Activated CD8-positive, alpha-beta memory T cell treated with anti-CD3 and anti-CD28 coated beads, Interleukin-2, amount 50 U/mL, for 1 hour (primary cell): ENCODE measurements around the gene BLM.
"Not testable (repeated sequence)": the region's sequence is repeated elsewhere in the genome, so short reads cannot be mapped to it uniquely, and the experiment has no call there.

Experiments
- DNase-seq: peaks from one replicate; pipeline ENCODE4 v3.0.0-alpha.2; 2020; ENCODE audit errors: extremely low read depth

BLM gene

DNA sequence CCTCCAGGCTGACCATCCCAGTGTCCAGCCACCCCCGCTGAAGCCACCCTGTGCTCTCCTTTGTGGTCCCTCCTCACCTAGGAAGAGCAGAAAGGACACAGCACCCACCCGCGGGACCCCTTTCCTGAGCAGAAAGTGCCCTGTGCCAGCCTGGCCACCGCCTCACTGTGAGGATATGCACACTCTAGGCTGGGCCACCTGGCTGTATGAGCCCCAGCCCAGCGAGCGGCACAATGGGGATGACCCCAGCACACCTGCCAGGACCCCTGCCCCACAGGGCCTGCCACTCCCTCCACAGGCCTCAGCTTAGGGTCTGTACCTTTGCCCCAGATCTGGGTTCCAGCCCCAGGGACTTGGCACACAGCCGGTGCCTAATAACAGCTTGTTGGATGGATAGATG, 103.3 kb downstream of the BLM start:
- no peak for DNase-seq

DNA sequence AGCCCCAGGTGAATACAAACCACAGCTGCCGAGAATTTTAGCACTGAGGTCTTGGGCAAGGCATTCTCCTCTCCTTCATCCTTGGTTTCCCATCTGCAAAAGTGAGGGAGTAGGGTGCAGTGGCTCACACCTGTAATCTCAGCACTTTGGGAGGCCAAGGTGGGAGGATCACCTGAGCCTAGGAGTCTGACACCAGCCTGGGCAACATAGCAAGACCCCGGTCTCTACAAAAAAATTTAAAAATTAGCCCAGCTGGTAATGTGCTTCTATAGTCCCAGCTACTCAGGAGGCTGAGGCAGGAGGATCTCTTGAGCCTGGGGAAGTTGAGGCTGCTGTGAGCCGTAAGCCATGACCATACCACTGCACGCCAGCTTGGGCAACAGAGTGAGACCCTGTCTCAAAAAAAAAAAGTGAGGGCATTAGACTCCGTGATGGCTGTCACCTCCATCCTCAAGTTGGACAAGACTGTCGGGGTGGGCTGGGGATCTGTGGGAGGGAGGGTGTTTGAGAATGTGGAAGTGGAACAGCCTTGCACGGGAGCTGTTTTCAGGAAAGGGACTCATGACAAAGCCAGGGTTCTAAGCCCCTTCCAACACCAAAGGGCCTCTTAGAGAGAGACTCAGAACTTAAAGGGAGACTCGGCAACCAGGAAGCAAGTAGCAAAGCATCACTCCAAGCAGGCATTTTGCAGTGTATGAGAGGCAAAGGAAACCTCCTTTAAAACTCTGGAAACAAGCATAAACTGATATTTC, 105.2 kb downstream of the BLM start:
- no peak for DNase-seq

DNA sequence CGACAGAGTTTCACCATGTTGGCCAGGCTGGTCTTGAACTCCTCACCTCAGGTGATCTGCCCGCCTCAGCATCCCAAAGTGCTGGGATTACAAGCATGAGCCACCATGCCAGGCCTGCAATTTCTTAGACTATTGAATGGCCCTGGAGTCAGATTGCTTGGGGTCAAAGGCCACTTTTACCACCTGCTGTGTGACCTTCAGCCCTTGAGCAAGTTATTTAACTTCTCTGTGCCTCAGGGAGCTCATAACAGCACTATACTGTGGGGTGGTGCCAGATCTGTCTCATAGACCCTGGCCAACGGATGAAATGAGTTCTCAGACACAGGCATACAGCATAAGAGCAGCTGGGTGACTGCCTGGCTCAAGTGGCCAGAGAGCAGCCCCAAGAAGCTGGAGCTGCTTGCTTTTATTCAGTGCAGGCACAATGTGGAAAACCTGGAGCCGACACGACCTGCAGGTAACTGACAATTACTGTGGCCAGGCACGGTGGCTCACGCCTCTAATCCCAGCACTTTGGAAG, 106.4 kb downstream of the BLM start:
- no peak for DNase-seq

DNA sequence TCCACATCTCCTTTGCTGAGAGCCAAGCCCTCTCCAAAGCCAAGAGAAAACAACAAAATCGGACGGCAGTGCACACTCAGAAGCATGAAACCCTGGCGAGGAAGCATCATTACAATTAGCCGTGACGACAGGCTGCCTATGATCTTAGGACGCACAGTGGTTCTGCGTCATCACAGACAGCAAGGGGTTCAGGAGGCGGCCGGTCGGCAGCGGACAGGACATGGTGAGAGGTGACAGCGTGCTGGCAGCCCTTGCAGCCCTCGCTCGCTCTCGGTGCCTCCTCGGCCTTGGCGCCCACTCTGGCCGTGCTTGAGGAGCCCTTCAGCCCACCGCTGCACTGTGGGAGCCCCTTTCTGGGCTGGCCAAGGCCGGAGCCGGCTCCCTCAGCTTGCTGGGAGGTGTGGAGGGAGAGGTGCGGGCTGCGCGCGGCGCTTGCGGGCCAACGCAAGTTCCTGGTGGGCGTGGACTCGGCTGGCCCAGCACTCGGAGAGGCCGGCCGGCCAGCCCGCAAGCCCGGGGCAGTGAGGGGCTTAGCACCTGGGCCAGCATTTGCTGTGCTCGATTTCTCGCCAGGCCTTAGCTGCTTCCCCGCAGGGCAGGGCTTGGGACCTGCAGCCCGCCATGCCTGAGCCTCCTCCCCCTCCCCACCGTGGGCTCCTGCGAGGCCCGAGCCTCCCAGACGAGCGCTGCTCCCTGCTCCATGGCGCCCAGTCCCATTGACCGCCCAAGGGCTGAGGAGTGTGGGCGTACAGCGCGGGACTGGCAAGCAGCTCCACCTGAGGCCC, 108.2 kb downstream of the BLM start:
- DNase-seq: not testable (repeated sequence)

DNA sequence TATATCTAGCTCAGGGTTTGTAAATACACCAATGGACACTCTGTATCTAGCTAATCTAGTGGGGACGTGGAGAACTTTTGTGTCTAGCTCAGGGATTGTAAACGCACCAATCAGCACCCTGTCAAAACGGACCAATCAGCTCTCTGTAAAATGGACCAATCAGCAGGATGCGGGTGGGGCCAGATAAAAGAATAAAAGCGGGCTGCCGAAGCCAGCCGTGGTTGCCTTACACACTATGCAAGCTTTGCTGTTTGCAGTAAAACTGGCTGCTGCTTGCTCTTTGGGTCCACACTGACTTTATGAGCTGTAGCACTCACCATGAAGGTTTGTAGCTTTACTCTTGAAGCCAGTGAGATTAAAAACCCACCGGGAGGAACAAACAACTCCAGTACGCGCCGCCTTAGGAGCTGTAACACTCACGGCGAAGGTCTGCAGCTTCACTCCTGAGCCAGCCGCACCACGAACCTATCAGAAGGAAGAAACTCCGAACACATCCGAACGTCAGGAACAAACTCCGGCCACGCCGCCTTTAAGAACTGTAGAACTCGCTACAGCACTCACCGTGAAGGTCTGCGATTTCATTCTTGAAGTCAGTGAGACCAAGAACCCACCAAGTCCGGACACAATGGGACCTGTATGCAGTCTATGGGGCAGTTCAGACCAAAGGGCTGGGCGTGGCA, 109.2 kb downstream of the BLM start:
- not testable (repeated sequence) for DNase-seq

DNA sequence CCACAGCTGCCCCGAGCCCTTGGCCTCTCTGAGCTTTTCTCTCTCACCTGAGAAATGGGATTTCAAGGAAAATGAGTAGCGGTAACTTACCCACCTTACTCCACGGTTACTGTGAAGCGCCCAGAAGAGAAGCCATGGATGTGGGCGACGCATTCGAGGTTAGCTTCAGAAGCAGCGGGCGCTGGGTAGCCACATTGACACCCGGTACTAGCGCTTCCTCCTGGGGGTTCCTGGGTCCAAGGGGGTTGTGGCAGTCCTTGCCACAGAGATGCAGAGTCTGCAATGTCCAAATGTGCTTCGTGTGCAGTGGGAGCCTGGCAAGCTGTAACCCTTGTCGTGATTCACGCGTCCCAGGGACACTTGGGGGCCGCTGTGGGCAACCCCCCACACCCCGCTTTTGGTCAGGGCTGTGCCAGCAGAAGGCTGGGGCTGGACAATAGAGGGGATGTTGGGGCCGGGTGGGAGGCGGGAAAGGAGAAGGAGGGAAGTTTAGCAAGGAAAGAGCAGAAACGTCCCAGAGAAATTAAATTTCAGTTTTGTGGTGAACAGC, 109.8 kb downstream of the BLM start:
- DNase-seq: no peak

DNA sequence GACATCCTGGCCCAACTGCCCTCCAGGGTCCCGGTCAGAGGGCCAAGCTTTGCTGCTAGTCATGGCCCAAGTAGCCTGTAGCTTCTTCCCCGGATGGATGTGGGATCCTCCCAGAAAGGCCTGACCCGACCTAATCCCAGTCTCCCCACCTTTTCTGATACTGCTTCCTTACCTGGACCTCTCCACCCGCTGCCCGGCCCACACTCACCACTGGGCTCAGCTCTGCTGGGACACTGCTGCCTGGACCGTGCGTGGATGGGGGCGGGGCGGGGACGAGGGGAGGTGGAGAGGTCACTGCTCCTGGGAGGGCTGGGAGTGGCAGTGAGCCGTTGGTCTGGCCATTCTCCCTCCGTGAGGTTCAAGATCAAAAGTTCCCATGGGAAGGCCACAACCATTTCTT, 111.0 kb downstream of the BLM start:
- DNase-seq: no peak

DNA sequence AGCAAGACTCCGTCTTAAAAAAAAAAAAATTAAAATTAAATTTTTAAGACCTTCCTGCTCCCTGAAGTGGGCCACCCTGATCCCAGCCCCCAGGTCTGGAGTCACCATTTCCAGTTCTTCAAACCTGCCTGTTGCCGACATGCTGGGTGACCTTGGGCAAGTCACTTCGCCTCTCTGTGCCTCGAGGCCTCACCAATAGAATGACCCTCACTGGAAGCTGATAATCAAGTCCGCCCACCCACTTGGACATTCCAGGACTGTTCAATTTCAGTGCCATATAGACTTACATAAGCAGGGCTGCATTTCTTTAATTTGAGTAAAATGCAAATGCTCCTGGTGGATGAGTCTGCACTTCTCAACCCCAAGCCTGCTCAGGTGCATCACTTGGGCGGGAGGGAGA, 112.0 kb downstream of the BLM start:
- DNase-seq: no peak

DNA sequence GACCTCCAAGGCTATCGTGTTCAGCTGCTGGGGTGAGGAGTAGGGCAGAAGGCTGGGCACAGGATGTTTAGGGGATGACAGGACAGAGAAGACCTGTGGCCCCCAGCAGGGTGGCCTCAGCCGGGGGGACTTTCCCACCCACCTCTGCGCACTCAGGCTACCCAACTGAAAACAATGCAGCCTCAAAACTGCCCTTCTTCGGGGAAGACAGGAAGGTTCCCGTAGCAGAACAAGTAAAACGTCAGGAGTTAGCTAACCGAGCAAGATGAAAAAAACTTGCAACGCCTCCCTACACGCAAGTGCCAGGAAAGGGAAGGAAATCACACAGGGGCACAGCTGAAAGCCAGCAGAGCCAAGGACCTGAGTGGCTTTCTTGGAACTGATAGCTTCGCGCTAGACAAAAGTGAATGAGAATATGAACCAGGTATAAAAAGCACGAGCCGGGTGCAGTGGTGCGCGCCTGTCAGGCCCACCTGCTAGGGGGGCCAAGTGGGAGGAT, 112.8 kb downstream of the BLM start:
- DNase-seq: no peak

DNA sequence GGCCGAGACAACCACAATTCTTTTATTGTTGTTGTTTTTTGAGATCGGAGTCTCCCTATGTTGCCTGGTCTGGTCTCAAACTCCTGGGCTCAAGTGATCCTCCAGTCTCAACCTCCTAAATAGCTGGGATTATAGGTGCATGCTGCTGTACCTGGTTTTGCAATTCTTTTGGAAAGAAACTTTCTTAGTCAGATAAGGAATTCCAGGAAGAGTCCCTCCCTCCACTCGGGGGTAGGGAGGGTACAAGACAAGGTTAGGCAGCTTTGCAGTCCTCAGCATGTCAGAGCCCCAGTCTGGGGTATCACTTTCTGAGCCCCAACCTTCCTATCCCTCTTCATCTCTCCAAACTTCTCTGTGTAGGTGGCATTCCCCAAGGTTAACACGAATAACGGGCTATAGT, 117.5 kb downstream of the BLM start:
- DNase-seq: no peak

DNA sequence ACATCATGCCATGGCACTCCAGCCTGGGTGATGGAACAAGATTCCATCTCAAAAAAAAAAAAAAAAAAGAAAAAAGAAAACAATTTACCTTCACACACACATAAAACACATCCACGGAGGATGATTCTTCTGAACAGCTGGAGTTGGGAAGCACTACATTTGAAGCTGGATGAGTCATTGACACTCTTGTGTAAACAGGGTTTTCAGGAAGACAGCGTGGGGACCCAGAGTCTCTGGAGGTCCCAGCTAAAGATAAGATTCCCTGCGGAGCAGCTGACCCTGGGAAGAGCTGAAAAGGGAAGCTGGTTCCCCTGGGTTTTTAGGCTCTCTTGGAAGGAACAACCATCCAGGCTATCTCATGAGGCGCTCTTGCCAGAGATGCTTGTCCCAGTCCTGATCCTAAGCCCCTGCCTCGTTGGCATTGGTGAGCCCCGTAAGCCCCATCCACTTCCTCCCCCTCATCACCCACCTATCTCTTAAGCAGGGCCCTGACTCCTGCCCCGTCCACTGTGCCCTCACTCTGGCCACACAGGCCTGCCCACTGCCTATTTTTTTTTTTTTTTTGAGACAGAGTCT, 119.2 kb downstream of the BLM start:
- DNase-seq: no peak

DNA sequence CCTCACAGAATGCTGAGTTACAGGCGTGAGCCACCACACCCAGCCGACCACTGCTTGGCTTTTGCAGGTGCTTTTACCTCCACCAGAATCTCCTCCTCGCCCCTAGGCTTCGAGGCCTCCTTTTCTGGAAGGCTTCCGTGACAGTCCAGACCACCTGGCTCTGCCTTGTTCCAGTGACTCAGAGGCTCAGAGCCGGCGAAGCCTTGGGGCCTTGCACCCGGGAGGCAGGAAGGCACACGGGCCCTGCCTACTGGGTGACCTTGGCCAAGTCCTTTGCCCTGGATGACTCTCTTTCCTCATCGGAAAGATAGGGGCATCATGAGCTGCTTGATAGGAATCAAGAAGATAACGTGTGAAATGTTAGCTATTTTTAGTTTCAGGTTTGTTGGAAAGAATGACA, 119.9 kb downstream of the BLM start:
- no peak for DNase-seq

DNA sequence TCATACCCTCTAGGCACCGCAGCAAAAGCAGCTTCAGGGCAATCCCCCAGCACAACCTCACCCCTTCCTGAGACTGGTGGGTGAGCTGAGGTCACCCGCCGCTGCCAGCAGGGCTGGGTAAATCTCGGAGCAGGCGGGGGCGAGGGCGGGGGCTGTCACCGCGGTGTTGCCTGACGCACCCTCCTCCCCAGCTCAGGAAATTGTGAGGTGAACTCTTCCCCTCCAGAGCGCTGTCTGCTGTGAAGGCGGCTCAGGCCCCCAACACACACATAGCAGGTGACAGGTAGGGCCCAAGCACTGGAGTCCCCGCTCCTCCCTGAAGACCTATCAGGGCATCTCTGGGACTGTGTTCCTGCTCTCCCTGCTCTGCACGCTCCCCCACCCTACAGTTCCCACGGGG, 121.0 kb downstream of the BLM start:
- peak; percentile 86 for DNase-seq

DNA sequence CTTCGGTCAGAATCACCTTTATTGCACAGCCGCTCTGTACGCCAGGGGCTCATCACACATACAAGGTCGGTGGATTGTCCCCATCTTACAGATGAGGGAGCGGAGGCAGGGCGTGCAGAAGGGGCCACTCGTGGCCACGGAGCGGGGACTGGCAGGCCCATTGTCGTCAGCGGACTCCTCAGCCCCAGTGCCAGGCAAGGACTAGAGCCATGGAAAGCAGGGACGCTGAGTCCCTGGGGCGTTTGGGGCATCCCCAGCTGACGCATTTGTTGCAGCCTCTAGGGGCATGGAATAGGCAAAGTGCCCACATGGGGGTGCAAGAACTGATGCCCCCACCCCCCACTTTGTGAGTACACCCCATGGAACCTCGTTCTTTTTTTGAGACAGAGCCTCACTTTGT, 121.4 kb downstream of the BLM start:
- DNase-seq: no peak

DNA sequence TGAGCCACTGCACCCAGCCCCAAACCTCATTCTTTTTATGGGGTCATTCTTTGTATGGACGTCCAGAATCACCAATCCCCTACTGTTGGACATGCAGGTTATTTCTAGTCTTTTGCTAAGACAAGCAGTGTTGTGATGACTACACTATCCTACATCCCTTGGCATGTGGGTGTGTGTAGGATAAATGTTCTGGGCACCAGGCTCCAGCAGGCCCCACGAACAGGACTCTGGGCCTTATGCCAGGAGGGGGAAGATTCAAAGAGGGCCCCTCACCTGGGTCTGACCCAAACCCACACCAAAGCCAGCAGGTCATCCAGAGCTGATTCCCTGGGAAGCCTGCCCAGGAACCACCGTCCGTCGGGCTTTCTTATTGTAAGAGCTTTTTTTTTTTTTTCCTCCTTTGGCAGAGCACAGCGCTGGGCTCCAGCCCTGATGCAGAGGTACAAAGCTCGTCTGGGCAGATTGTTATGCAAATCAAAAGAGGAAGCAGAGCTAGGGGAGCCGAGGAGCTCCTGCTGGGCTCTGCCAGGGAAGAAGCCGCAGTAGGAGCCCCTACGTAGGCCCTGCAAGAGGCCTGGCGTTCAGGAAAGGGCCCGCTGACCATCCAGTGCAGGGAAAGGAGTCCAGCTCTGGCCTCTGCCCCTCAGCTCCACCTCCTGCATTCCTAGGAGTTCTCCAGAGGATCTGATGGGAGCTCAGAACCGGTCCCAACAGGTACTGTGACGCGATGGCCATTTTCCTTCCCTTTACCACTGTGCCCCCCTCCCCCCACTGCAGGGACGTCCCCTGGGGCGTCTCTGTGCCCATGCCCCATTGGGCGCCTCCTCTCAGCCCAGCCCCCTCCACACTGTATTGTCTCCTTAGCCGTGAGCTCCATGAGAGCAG, 122.3 kb downstream of the BLM start:
- DNase-seq: no peak

DNA sequence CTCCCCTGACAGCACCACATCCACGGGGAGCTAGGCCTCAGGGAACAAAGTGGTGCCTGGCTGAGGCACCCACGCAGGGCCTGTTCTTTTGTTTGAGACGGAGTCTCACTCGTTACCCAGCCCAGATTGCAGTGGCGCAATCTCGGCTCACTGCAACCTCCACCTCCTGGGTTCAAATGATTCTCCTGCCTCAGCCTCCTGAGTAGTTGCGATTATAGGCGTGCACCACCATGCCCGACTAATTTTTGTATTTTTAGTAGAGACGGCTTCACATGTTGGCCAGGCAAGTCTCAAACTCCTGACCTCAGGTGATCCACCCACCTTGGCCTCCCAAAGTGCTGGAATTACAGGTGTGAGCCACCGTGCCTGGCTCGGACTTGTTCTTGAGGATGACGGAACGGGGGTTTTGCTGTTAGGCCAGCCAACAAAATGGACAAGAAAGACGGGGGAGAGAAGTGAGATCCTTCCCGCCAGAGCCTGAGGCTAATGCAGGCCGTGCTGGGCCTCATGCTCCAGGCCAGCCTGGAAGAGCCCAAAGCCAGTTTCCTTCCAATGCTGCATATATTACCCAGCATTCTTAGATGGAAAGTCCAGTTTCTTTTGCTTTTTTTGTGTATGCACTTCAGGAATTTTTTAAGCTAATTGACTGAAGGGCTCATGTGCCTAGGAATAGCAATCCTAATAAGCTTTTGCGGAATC, 123.2 kb downstream of the BLM start:
- DNase-seq: no peak

DNA sequence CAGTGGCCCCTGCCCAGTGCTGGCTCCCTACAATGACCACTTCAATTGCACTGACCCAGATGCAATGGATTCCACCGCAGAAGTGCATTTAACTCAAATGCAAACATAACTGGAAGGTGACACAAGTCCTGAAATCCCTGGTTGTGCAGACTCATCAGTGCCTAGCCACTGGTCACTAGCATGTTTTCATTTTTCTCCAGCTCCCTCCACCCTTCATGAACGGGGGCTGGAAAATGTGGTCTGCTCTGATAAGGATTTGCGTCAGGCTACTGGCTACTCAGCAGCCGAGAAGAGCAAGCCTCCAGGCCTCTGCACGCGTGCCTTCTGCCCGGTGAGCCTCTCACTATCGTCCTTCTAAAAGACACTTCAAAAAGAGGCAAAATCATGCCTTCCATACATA, 123.8 kb downstream of the BLM start:
- no peak for DNase-seq

DNA sequence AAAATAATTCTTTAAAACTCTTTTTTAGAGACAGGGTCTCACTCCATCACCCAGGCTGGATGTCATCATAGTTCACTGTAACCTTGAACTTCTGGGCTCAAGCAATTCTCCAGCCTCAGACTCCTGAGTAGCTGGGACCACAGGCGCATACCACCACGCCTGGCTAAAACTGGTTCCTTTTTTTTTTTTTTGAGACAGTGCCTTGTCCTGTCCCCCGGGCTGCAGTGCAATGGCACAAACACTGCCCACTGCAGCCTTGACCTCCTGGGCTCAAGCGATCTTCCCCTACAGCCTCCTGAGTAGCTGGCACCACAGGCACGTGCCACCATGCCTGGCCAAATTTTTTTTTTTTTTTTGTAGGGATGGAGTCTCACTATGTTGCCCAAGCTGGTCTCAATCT, 127.5 kb downstream of the BLM start:
- no peak for DNase-seq

DNA sequence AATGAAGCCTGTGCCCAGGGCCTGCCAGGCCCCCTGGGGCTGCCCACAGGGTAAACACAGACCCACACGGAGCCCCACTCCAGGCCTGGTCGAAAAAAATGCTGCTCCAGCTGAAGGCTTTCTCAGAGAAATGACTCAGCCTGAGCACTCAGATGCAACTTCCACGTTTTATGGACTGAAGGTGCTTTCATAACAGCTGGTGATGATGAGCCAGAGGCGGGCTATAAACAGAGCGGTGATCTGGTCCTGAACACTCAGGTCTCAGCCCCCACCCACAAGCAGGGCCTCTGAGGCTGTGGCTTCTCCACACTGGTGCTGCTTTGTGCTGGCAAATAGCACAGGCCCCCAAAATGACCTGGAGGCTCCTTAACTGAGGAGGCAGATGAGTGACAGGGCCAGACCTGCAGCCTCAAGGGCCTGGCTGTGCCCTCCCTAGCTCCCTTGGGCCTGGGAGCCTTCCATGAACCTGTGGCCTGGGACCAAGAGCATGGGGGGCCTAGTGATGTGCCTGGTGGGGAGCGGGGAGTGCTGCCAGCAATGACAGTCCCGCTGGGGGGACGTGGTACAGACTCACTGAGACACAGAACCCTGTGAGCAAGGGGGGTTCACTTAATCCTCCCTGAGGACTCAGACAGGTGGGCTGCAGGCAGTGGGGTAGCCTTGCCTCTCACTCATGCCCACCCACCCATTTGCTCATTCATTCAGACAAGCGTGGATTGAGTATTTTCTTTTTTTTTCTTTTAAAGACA, 128.2 kb downstream of the BLM start:
- DNase-seq: no peak
